SIG-M5 treated with dmso at 0.1 percent for 504 hours (cell line): ENCODE measurements around the gene CWF19L2.

Source experiments
- DNase-seq: peaks from one replicate; lab custom pipeline; 2025; ENCODE audit not compliant: unreplicated experiment; lab: John Stamatoyannopoulos, UW

The CWF19L2 gene

GRCh38 chr11:107316426-107316825 is 141.2 kb downstream of the CWF19L2 start:
- no peak for DNase-seq

DNA sequence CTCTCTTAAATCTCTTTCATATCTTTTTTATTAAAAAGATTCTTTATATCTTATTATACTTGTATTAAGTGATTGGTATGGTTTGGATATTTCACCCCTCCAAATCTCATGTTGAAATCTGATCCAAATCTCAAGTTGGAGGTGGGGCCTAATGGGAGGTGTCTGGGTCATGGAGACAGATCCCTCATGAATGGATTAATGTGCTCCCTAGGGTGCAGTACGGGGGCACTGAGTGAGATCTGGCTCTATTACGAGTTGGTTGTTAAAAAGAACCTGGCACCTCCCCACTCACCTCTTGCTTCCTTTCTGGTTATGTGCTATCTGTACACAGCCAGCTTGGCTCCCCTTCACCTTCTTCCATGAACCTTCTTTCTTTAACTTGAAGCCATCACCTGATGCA is 149.6 kb downstream of the CWF19L2 start:
- no peak for DNase-seq

DNA sequence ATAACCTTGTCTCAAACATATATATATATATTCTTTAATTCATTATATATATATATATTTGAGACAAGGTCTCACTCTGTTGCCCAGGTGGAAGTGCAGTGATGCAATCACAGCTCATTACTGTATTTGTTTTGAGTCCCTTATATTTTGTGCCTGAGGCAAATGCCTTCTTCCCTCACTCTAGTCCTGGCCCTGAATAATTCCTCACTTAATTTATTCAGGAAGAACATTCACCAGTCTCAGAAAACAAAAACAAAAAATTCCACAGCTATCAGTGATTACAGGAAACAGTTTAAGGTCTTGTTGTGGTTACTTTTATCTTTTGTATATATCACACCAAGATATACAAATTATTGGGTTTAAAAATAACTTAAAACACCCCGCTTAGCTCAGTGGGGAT is 155.7 kb downstream of the CWF19L2 start:
- DNase-seq: no peak

GRCh38 chr11:107293677-107294344 is 163.8 kb downstream of the CWF19L2 start:
- DNase-seq: no peak

DNA sequence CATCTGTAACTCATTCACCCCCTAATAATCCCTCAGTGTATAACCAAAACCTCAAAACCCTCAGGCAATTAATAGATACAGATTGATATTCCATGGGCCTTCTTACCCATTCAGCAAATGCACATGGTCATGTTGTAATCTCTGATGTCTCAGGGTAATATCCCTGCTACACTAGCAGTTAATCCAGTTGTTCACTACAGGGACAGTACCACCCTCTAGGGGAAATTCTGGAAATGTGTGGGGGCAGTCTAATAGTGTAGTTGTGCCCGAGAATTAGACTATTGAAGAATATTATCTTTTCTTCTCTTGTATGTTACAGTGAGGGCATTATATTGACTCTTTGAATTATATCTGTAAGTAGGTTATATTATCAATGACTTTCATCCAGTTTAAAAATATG is 175.4 kb downstream of the CWF19L2 start:
- no peak for DNase-seq
